H1 (cell line): ENCODE measurements around the gene GABPB2. TPM values are rescaled to one million over a fixed set of nuclear protein-coding genes. Genes with fewer than 3 reads are reported as not detected.

Experiments
- CTCF ChIA-PET: fragments of 300-600 bp; sonication (Branson Sonifier 250); formaldehyde crosslinking; loops from one replicate; lab custom pipeline; 2021; ENCODE audit not compliant: partially characterized antibody; lab: Charles Lee
- POLR2A ChIA-PET: fragments of 300-600 bp; sonication (Branson Sonifier 250); formaldehyde crosslinking; loops from one replicate; lab custom pipeline; 2021; ENCODE audit warnings: inconsistent platforms; ENCODE audit not compliant: partially characterized antibody; lab: Charles Lee
- DNase-seq, 2 experiments: peaks; one replicate each; pipeline versions ENCODE4 v3.0.0 to v3.0.0-alpha.2; 2010 to 2022; ENCODE audit warnings: low spot score in 2 of 2, low read depth in 1 of 2, mixed read lengths in 1 of 2
- FAIRE-seq: peaks from 2 replicates; lab custom pipeline; 2011; peaks lifted over from hg19 to GRCh38; lab: Jason Lieb, UNC
- H2AFZ ChIP-seq: 2 replicates; pipeline ENCODE4 v1.8.1; 2012; ENCODE audit warnings: low read length, inconsistent platforms
- H2AK5ac ChIP-seq: 2 replicates; pipeline ENCODE4 v1.6.1; 2013; ENCODE audit warnings: low read depth, low read length
- H2BK120ac ChIP-seq: replicated peaks from 2 replicates; pipeline ENCODE3; 2013; ENCODE audit warnings: low read depth, low read length, inconsistent platforms
- H2BK12ac ChIP-seq: 2 replicates; pipeline ENCODE4 v1.6.1; 2013; ENCODE audit warnings: low read depth, low read length
- H2BK15ac ChIP-seq: 2 replicates; pipeline ENCODE4 v1.6.1; 2013; ENCODE audit warnings: low read length
- H2BK20ac ChIP-seq: 2 replicates; pipeline ENCODE4 v1.6.1; 2013; ENCODE audit warnings: low read length
- H2BK5ac ChIP-seq: 2 replicates; pipeline ENCODE4 v1.6.1; 2013; ENCODE audit warnings: low read depth, low read length
- H3K14ac ChIP-seq: 2 replicates; pipeline ENCODE4 v1.6.1; 2013; ENCODE audit warnings: inconsistent platforms; ENCODE audit not compliant: insufficient read length
- H3K18ac ChIP-seq: 2 replicates; pipeline ENCODE4 v1.6.1; 2013; ENCODE audit warnings: low read length; ENCODE audit errors: extremely low read depth
- H3K23ac ChIP-seq: 2 replicates; pipeline ENCODE4 v1.6.1; 2013; ENCODE audit warnings: inconsistent platforms; ENCODE audit not compliant: insufficient read length
- H3K23me2 ChIP-seq: 2 replicates; pipeline ENCODE4 v1.6.1; 2013; ENCODE audit warnings: low read depth, low read length
- H3K27ac ChIP-seq: 2 replicates; pipeline ENCODE4 v1.6.1; 2011; ENCODE audit warnings: low read depth, low read length, inconsistent platforms
- H3K27me3 ChIP-seq, 4 experiments: replicated peaks in 1 of 4; 1 replicate in 1 of 4; 2 replicates in 3 of 4; pipeline versions ENCODE4 v1.6.1 to v1.8.1; 2011 to 2013; ENCODE audit warnings: low read length in 3 of 4, mild to moderate bottlenecking in 3 of 4, inconsistent platforms in 2 of 4, mixed read lengths in 2 of 4, moderate library complexity in 1 of 4; ENCODE audit not compliant: control insufficient read depth in 3 of 4, insufficient read depth in 3 of 4; ENCODE audit errors: extremely low read depth in 1 of 4
- H3K36me3 ChIP-seq, 4 experiments: 2 replicates each; pipeline versions ENCODE4 v1.6.1 to v1.8.1; 2011 to 2013; ENCODE audit warnings: mild to moderate bottlenecking in 4 of 4, low read length in 3 of 4, moderate library complexity in 2 of 4, control low read depth in 1 of 4, inconsistent platforms in 1 of 4; ENCODE audit not compliant: insufficient read depth in 4 of 4, control insufficient read depth in 2 of 4
- H3K4ac ChIP-seq: replicated peaks from 2 replicates; pipeline ENCODE3; 2013; ENCODE audit warnings: low read length, low read depth, mixed read lengths, inconsistent platforms; ENCODE audit not compliant: insufficient read length
- H3K4me1 ChIP-seq, 4 experiments: replicated peaks in 1 of 4; 1 replicate in 1 of 4; 2 replicates in 3 of 4; pipeline versions ENCODE4 v1.6.1 to v1.8.1; 2011 to 2013; ENCODE audit warnings: low read length in 3 of 4, inconsistent platforms in 2 of 4, mixed read lengths in 1 of 4; ENCODE audit not compliant: insufficient read depth in 4 of 4, control insufficient read depth in 3 of 4
- H3K4me2 ChIP-seq, 2 experiments: 2 replicates each; pipeline versions ENCODE4 v1.6.1 to v1.8.1; 2011 to 2013; ENCODE audit warnings: low read depth in 2 of 2, low read length in 2 of 2, control low read depth in 1 of 2, inconsistent platforms in 1 of 2, mild to moderate bottlenecking in 1 of 2; ENCODE audit not compliant: insufficient read depth in 1 of 2
- H3K4me3 ChIP-seq, 4 experiments: fragments of 200-600, 300-600 bp in 1 of 4; sonication (generic), shearing (Covaris generic), sonication (Bioruptor Twin) in 1 of 4; 2 replicates each; pipeline versions ENCODE4 v1.5.1 to v1.8.1; 2011 to 2016; ENCODE audit warnings: low read length in 4 of 4, low read depth in 3 of 4, control low read depth in 2 of 4, inconsistent platforms in 2 of 4, mild to moderate bottlenecking in 2 of 4, mixed read lengths in 1 of 4, moderate library complexity in 1 of 4; ENCODE audit not compliant: insufficient read depth in 2 of 4; ENCODE audit errors: extremely low read depth in 1 of 4
- H3K56ac ChIP-seq: replicated peaks from 2 replicates; pipeline ENCODE3; 2013; ENCODE audit warnings: low read depth, mild to moderate bottlenecking, mixed read lengths, low read length, inconsistent platforms; ENCODE audit not compliant: insufficient read length
- H3K79me1 ChIP-seq: 2 replicates; pipeline ENCODE4 v1.6.1; 2013; ENCODE audit warnings: low read depth, low read length, control low read depth
- H3K79me2 ChIP-seq, 2 experiments: 2 replicates each; pipeline versions ENCODE4 v1.6.1 to v1.8.1; 2012 to 2013; ENCODE audit warnings: low read length in 2 of 2, mild to moderate bottlenecking in 2 of 2, inconsistent platforms in 1 of 2; ENCODE audit not compliant: insufficient read depth in 2 of 2, control insufficient read depth in 1 of 2
- H3K9ac ChIP-seq, 4 experiments: replicated peaks in 1 of 4; 1 replicate in 1 of 4; 2 replicates in 3 of 4; pipeline versions ENCODE4 v1.6.1 to v1.8.1; 2011 to 2013; ENCODE audit warnings: low read depth in 3 of 4, low read length in 3 of 4, control low read depth in 2 of 4, mild to moderate bottlenecking in 2 of 4, moderate library complexity in 2 of 4, inconsistent platforms in 1 of 4; ENCODE audit errors: extremely low read depth in 1 of 4
- H3K9me3 ChIP-seq, 2 experiments: 2 replicates each; pipeline versions ENCODE4 v1.6.1 to v1.8.1; 2012 to 2013; ENCODE audit warnings: mild to moderate bottlenecking in 2 of 2, moderate library complexity in 2 of 2, control low read depth in 1 of 2, inconsistent platforms in 1 of 2, low read depth in 1 of 2, low read length in 1 of 2, mixed read lengths in 1 of 2; ENCODE audit not compliant: insufficient read depth in 2 of 2
- H4K20me1 ChIP-seq, 2 experiments: replicated peaks in 1 of 2; 2 replicates each; pipeline versions ENCODE3 to v1.8.1; 2011 to 2013; ENCODE audit warnings: inconsistent platforms in 2 of 2, low read length in 2 of 2, mild to moderate bottlenecking in 1 of 2; ENCODE audit not compliant: insufficient read depth in 2 of 2, control insufficient read depth in 1 of 2
- H4K5ac ChIP-seq: 2 replicates; pipeline ENCODE4 v1.6.1; 2013; ENCODE audit warnings: low read length, low read depth, mixed read lengths, inconsistent platforms; ENCODE audit not compliant: insufficient read length
- H4K8ac ChIP-seq: 2 replicates; pipeline ENCODE4 v1.8.0; 2013; ENCODE audit warnings: mild to moderate bottlenecking, moderate library complexity, low read length, inconsistent platforms; ENCODE audit not compliant: insufficient read depth; ENCODE audit errors: extremely low read depth
- H4K91ac ChIP-seq: replicated peaks from 2 replicates; pipeline ENCODE3; 2013; ENCODE audit warnings: low read length, mixed read lengths, inconsistent platforms; ENCODE audit not compliant: insufficient read length
- E2F6 ChIP-seq: IDR thresholded peaks from 2 replicates; pipeline ENCODE4 v1.6.1; 2012; ENCODE audit warnings: inconsistent platforms
- EP300 ChIP-seq, 2 experiments: IDR thresholded peaks; 1 replicate in 1 of 2; 2 replicates in 1 of 2; pipeline ENCODE4 v1.6.1; 2011 to 2012; ENCODE audit warnings: low read depth in 2 of 2, low read length in 2 of 2, mild to moderate bottlenecking in 2 of 2, borderline replicate concordance in 1 of 2, inconsistent platforms in 1 of 2, moderate library complexity in 1 of 2
- EZH2 ChIP-seq: fragments of 200-600 bp; sonication (generic); IDR thresholded peaks from 2 replicates; pipeline ENCODE4 v1.7.1; 2012; ENCODE audit warnings: low read depth, mild to moderate bottlenecking, moderate library complexity, low read length, inconsistent platforms; ENCODE audit not compliant: severe bottlenecking
- JUN ChIP-seq: IDR thresholded peaks from 2 replicates; pipeline ENCODE4 v1.6.1; 2011; ENCODE audit warnings: low read depth, mild to moderate bottlenecking, improper control_type of control experiment, low read length
- POLR2A ChIP-seq, 2 experiments: IDR thresholded peaks; 1 replicate in 1 of 2; 2 replicates in 1 of 2; pipeline ENCODE4 v1.6.1; 2011; ENCODE audit warnings: low read depth in 2 of 2, low read length in 2 of 2, mild to moderate bottlenecking in 2 of 2; ENCODE audit errors: control extremely low read depth in 1 of 2
- RAD21 ChIP-seq, 2 experiments: IDR thresholded peaks in 1 of 2; conservative IDR thresholded peaks in 1 of 2; 2 replicates each; pipeline ENCODE4 v1.6.1; 2011; ENCODE audit warnings: low read depth in 2 of 2, low read length in 2 of 2, improper control_type of control experiment in 1 of 2, inconsistent platforms in 1 of 2, mild to moderate bottlenecking in 1 of 2, moderate library complexity in 1 of 2
- SAP30 ChIP-seq: fragments of 300-600 bp; sonication (generic); IDR thresholded peaks from 2 replicates; pipeline ENCODE4 v1.7.1; 2012; ENCODE audit warnings: low read length, moderate library complexity, mild to moderate bottlenecking, inconsistent platforms; ENCODE audit not compliant: insufficient read depth, insufficient replicate concordance
- SP2 ChIP-seq: IDR thresholded peaks from 2 replicates; pipeline ENCODE4 v1.6.1; 2012; ENCODE audit warnings: mild to moderate bottlenecking, low read length, inconsistent platforms
- SRF ChIP-seq: IDR thresholded peaks from 2 replicates; pipeline ENCODE4 v1.6.1; 2011; ENCODE audit warnings: mild to moderate bottlenecking, low read depth, low read length, moderate library complexity
- TAF7 ChIP-seq: optimal IDR thresholded peaks from 2 replicates; pipeline ENCODE3; 2011; ENCODE audit warnings: low read depth, mild to moderate bottlenecking, inconsistent platforms, low read length, moderate library complexity, borderline replicate concordance
- WGBS, 2 experiments: shearing (Covaris generic) in 1 of 2; methylation state at CpG; one replicate each; pipeline versions ENCODE4 v1.1.6 to v1.1.7; 2013 to 2015; ENCODE audit warnings: low lambda C conversion rate in 2 of 2, mixed read lengths in 2 of 2, inconsistent platforms in 1 of 2, low coverage in 1 of 2, missing lambda C conversion rate in 1 of 2; ENCODE audit not compliant: insufficient replicate concordance in 2 of 2, insufficient coverage in 1 of 2, insufficient read length in 1 of 2; ENCODE audit errors: extremely low coverage in 1 of 2, missing lambda C conversion rate in 1 of 2; 5-methylcytosine and 5-hydroxymethylcytosine counted together
- polyA plus RNA-seq, 7 experiments: library from polyadenylated mRNA; depleted of rRNA in 3 of 7; stranded (reverse) in 5 of 7; unstranded in 2 of 7; fragments of >200 nt in 5 of 7; fragments of 200-250 nt in 2 of 7; gene quantifications; 1 replicate in 5 of 7; 2 replicates in 1 of 7; 4 replicates in 1 of 7; pipeline versions ENCODE4 v1.2.1 to v1.2.3, GENCODE V29; 2011 to 2013; ENCODE audit warnings: missing spikeins in 2 of 7, mixed read lengths in 2 of 7
- total RNA-seq: library from RNA; stranded (reverse); fragmentation: NEBNext Ultra II Directional; extraction: Animal tissue kit (Norgen Biotek cat#: 25700); gene quantifications from 2 replicates; pipeline ENCODE4 v1.2.1, GENCODE V29; 2021

Gene GABPB2
- total and polyA plus RNA-seq, 2 of the 8 experiments (the other 6 are each of a cell fraction or from before 2014, with no cell fraction given) = 1.8 to 2.4 TPM

- Histone ChIP-seq H4K91ac (no peak overlapping the region), H3K9me3 (no peaks in the 10 kb centered on the region), H3K23ac (no peak overlapping the region), H2AK5ac (no peak overlapping the region), H3K79me1 (peaks cover 1% of the 10 kb centered on the region), H4K5ac (no peak overlapping the region), H3K36me3 (peaks cover 0 to 8% (median 0%) of the 10 kb centered on the region in 4 experiments; a peak in 4 of 8 replicates), H3K18ac (no peak overlapping the region), H3K14ac (no peak overlapping the region), H2BK5ac (no peak overlapping the region), H4K20me1 (peaks cover 0 to 4% of the 10 kb centered on the region in 2 experiments), H3K4ac (no peak overlapping the region), H3K4me3 (no peak overlapping the region), H3K4me2 (no peak overlapping the region), H3K9ac (no peak overlapping the region), H3K4me1 (peaks cover 2 to 11% (median 5%) of the 10 kb centered on the region in 4 experiments; a peak in 6 of 7 replicates), H2BK120ac (no peak overlapping the region), H2BK20ac (no peak overlapping the region), H3K79me2 (peaks cover 5 to 66% of the 10 kb centered on the region in 2 experiments), H4K8ac (no peak overlapping the region), H3K27ac (no peak overlapping the region), H3K23me2 (peaks cover 13% of the 10 kb centered on the region; the same call in 1 of the 2 replicates), H3K27me3 (no peaks in the 10 kb centered on the region), H2BK15ac (no peak overlapping the region), H2AFZ (no peak overlapping the region), H2BK12ac (no peak overlapping the region), H3K56ac (no peak overlapping the region)
- ChIA-PET CTCF (interaction anchor here (0.6 to 7.3 kb wide), 8 partner anchors 9 to 93 kb away, joined by 3 to 95 read pairs (median 6); partner anchors contain the start of genes C1orf56, GABPB2 and TNFAIP8L2), POLR2A (interaction anchor here (5.8 to 9.1 kb wide), 2 partner anchors 8 to 15 kb away, joined by 47 to 107 read pairs; partner anchors contain the start of genes C1orf56 and GABPB2)
- DNase-seq (no peak), FAIRE-seq (no peak)
- 94% methylated on average over 3 of the region's 3 CpGs; no CpG with 5 or more reads in 1 of the 2 experiments for WGBS, 2 experiments
- TF ChIP-seq E2F6 (no peak), SAP30 (no peak), SRF (no peak), TAF7 (no peak), EP300 (IDR thresholded peaks at IDR 0.05; ENCODE audit: borderline replicate concordance in 1 of 2, low read depth in 2 of 2, low read length in 2 of 2) (no peak), SP2 (no peak), RAD21 (IDR thresholded peaks at IDR 0.05 in 1 of 2, conservative IDR thresholded peaks at IDR 0.05 in 1 of 2; ENCODE audit: low read depth in 2 of 2, low read length in 2 of 2) (no peak), JUN (no peak), POLR2A (IDR thresholded peaks at IDR 0.05; ENCODE audit: control extremely low read depth in 1 of 2, low read depth in 2 of 2, low read length in 2 of 2) (no peak), EZH2 (no peak)
Measured at GRCh38 chr1:151062741-151063371, 7.7 kb upstream of the GABPB2 start.
